ENCODE data around the gene ROR2.
A peak's percentile ranks its signal among the peaks of the same experiment; 100 is the strongest.

The ROR2 gene

DNA sequence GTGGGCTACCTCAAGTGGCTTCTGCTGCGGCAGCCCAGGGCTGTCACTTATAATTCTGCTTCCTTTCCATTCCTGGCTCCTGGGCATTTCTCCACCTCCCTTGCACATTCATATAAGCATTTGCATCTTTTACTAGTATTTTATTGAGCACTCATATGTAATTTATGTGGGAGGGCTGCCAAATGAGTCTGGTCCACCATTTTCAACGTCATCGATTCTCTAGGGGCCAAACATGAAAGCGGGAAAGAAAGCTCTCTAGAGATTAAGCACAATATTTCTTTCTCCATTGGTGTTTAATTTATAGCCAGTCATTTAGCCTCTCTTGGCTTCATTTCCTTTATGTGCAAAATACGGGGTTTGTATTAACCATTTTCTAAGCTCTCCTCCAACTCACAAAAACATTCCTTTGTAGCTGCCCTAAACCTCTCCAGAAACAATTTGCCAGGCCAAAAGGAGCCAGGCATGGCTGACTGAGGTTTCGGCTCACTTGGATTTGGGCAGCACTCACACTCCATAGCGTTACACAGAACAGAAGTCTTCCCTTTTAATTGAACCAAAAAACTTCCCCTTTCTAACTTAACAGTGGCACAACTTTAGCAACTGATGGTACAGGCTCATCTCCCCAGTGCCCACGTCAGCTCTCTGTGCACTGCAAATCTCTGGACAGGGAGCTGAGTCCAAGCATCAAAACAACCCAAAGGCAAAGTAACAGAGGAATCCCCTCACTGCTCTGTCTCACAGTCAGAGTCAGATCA is 183.5 kb downstream of the ROR2 start:
- no peaks in the 10 kb centered on the region for H3K9me3 ChIP-seq (ENCODE audit: low read depth, low read length)
- no peak for TF ChIP-seq POLR2AphosphoS5 (IDR thresholded peaks at IDR 0.05; ENCODE audit: borderline replicate concordance, low read depth, low read length)
- no peak for TF ChIP-seq FOXP2 (optimal IDR thresholded peaks at IDR 0.05; ENCODE audit: control extremely low read depth, extremely low read length, insufficient read depth)
- no peak for TF ChIP-seq EZH2 (IDR thresholded peaks at IDR 0.05)
- 0 out of 2 replicates have a peak overlapping the region, but pooled peaks have one; percentile 1 for H3K27ac ChIP-seq
- peak overlapping the region; percentile 10; the same call in 1 of the 2 replicates for H3K4me3 ChIP-seq
- DNase-seq (ENCODE audit: low read depth, low spot score): no peak
- no peak overlapping the region for H3K9ac ChIP-seq (ENCODE audit: insufficient read length)
- H3K36me3 ChIP-seq (ENCODE audit: insufficient read depth, low read length): no peaks in the 10 kb centered on the region

DNA sequence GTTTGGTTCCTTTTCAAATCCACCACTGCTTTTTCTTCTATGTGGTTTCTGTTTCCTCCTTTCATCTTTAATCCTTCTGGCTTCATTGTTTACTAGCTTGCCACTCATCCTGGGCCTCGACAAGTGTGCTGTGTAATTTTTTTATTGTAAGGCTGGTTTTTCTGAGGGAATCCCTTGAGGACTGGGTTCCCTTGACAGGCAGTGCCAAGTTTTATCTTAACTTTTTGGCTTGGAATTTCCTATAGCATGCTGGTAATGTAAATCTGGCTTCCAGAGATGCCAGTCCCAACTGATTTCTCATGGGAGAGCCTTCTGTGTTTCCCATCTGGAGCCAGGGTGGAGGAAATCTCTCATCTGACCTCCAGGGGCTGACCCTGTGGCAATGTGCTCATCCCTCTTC is 184.7 kb downstream of the ROR2 start:
- no peak overlapping the region for H3K27ac ChIP-seq
- H3K9ac ChIP-seq (ENCODE audit: insufficient read length): no peak overlapping the region
- TF ChIP-seq FOXP2 (optimal IDR thresholded peaks at IDR 0.05; ENCODE audit: control extremely low read depth, extremely low read length, insufficient read depth): no peak
- no peak overlapping the region for H3K4me3 ChIP-seq
- no peak for DNase-seq (ENCODE audit: low read depth, low spot score)
- no peaks in the 10 kb centered on the region for H3K9me3 ChIP-seq (ENCODE audit: low read depth, low read length)
- H3K36me3 ChIP-seq (ENCODE audit: insufficient read depth, low read length): no peaks in the 10 kb centered on the region

DNA sequence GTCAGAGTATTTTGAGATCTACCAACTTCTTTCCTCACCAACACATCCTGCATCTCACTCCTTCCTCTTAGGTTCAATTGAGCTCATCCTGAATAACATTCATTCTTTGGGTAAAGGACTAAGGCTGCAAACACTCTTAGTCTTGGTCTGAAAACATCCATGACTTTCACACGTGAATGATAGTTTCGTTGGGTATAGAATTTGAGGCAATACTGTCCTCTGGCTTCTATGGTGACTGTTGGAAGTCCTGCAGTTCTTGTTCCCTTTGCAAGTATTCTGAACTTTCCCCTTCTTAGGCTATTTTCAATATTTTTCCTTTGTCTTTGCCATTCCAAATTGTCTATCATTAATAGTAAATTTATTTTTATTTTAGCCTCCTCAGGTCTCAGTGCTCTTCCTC is 185.4 kb downstream of the ROR2 start:
- H3K9ac ChIP-seq (ENCODE audit: insufficient read length): no peak overlapping the region
- no peak overlapping the region for H3K4me3 ChIP-seq
- no peak overlapping the region for H3K27ac ChIP-seq
- no peaks in the 10 kb centered on the region for H3K9me3 ChIP-seq (ENCODE audit: low read depth, low read length)
- H3K36me3 ChIP-seq (ENCODE audit: insufficient read depth, low read length): no peaks in the 10 kb centered on the region
- TF ChIP-seq POLR2AphosphoS5 (IDR thresholded peaks at IDR 0.05; ENCODE audit: borderline replicate concordance, low read depth, low read length): no peak
- TF ChIP-seq EZH2 (IDR thresholded peaks at IDR 0.05): no peak
- TF ChIP-seq FOXP2 (optimal IDR thresholded peaks at IDR 0.05; ENCODE audit: control extremely low read depth, extremely low read length, insufficient read depth): no peak
- no peak for DNase-seq (ENCODE audit: low read depth, low spot score)

DNA sequence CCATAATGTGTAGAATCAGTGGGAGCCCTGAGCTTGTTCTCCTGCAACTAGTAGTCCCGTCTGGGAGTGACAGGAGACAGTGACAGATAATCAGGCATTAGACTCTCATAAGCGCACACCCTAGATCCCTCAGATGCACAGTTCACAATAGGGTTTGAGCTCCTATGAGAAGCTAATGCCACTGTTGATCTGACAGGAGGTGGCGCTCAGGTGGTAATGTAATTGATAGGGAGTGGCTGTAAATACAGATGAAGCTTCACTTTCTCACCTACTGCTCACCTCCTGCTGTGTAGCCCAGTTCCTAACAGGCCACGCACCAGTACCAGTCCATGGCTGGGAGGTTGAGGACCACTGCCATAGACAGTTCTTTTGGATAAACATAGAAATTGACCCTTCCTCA is 188.7 kb downstream of the ROR2 start:
- no peak for TF ChIP-seq EZH2 (IDR thresholded peaks at IDR 0.05)
- no peak for TF ChIP-seq POLR2AphosphoS5 (IDR thresholded peaks at IDR 0.05; ENCODE audit: borderline replicate concordance, low read depth, low read length)
- TF ChIP-seq FOXP2 (optimal IDR thresholded peaks at IDR 0.05; ENCODE audit: control extremely low read depth, extremely low read length, insufficient read depth): no peak
- H3K27ac ChIP-seq: no peak overlapping the region
- no peaks in the 10 kb centered on the region for H3K36me3 ChIP-seq (ENCODE audit: insufficient read depth, low read length)
- no peak overlapping the region for H3K9ac ChIP-seq (ENCODE audit: insufficient read length)
- H3K4me3 ChIP-seq: no peak overlapping the region
- DNase-seq (ENCODE audit: low read depth, low spot score): no peak
- H3K9me3 ChIP-seq (ENCODE audit: low read depth, low read length): no peaks in the 10 kb centered on the region

DNA sequence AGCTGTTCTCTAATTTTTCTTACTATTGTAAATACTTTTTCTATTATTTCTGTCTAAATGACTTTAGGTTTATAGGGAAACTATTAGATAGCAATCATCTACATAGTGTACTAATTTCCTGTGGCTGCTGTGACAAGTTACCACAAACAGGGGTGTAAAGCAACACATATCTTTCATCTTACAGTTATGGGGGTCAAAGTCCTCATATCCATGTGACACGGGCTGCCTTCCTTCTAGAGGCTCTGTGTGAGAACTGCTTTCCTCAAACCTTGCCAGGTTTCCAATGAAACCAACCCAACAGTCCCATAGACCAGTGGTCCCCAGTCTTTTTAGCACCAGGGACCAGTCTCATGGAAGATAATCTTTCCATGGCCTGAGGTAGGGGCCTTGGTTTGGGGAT is 189.1 kb downstream of the ROR2 start:
- no peak overlapping the region for H3K9ac ChIP-seq (ENCODE audit: insufficient read length)
- TF ChIP-seq FOXP2 (optimal IDR thresholded peaks at IDR 0.05; ENCODE audit: control extremely low read depth, extremely low read length, insufficient read depth) (peak; percentile 17), EZH2 (IDR thresholded peaks at IDR 0.05) (no peak)
- H3K27ac ChIP-seq: no peak overlapping the region
- H3K4me3 ChIP-seq: no peak overlapping the region
- H3K36me3 ChIP-seq (ENCODE audit: insufficient read depth, low read length): no peaks in the 10 kb centered on the region
- no peaks in the 10 kb centered on the region for H3K9me3 ChIP-seq (ENCODE audit: low read depth, low read length)
- no peak for DNase-seq (ENCODE audit: low read depth, low spot score)

DNA sequence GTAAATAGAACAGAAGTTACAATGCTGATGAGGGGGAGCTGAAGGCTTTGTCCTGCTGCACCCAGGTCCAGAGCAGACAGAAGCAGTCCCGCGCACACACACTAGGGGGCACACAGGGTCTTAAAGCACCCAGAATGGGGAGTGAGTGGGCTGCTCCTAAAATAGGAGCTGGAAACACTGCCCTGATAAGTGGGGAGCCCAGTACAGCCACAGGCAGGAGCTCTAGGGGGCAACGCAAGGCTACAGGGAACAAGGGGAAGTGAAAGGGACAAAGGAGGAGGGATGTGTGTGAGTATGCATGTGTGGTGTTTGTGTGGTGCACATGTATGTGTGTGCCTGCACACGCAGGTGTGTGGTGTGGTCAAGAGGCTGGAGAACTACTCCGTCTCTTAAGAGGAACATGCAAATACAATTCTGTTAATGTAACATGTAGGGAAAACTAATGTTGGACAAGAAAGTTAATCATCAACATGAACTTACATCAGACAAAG is 191.5 kb downstream of the ROR2 start:
- no peak overlapping the region for H3K4me3 ChIP-seq
- no peaks in the 10 kb centered on the region for H3K9me3 ChIP-seq (ENCODE audit: low read depth, low read length)
- DNase-seq (ENCODE audit: low read depth, low spot score): no peak
- no peak overlapping the region for H3K9ac ChIP-seq (ENCODE audit: insufficient read length)
- H3K27ac ChIP-seq: no peak overlapping the region
- TF ChIP-seq FOXP2 (optimal IDR thresholded peaks at IDR 0.05; ENCODE audit: control extremely low read depth, extremely low read length, insufficient read depth): no peak
- no peak for TF ChIP-seq EZH2 (IDR thresholded peaks at IDR 0.05)
- TF ChIP-seq POLR2AphosphoS5 (IDR thresholded peaks at IDR 0.05; ENCODE audit: borderline replicate concordance, low read depth, low read length): no peak
- H3K36me3 ChIP-seq (ENCODE audit: insufficient read depth, low read length): no peaks in the 10 kb centered on the region

DNA sequence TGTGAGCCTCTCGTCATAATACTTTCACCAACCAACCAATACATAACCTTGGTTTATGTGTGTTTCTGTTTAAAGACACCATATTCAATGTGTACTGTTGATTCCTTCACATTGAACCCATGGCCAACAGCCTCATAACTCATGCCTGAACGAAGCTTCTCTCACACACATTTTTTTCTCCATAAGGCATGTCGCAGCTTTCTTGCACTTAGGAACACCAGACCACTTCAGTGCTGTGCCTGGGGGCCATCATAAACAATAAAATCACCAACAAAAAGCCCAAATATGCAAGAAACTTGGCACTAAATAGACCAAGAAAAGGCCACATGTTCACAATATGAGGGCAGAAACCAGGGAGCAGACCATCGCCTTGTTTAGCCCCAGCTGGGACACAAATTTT is 192.2 kb downstream of the ROR2 start:
- Histone ChIP-seq H3K27ac (no peak overlapping the region), H3K4me3 (no peak overlapping the region), H3K36me3 (ENCODE audit: insufficient read depth, low read length) (no peaks in the 10 kb centered on the region), H3K9ac (ENCODE audit: insufficient read length) (no peak overlapping the region), H3K9me3 (ENCODE audit: low read depth, low read length) (no peaks in the 10 kb centered on the region)
- no peak for DNase-seq (ENCODE audit: low read depth, low spot score)
- TF ChIP-seq FOXP2 (optimal IDR thresholded peaks at IDR 0.05; ENCODE audit: control extremely low read depth, extremely low read length, insufficient read depth) (no peak), POLR2AphosphoS5 (IDR thresholded peaks at IDR 0.05; ENCODE audit: borderline replicate concordance, low read depth, low read length) (no peak), EZH2 (IDR thresholded peaks at IDR 0.05) (no peak)

DNA sequence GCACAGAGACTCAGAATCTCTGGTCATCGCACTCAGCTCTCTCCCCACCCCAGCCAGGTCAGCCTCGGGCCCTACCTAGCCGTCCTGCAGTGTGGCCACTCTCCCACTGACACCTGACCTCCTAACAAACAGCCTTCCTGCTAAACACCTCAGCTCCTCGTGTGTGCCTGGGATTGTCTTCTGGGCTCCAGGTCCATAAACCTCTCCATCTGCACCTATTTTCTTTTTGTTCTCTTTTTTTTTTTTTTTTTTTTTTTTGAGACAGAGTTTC is 193.6 kb downstream of the ROR2 start:
- Histone ChIP-seq H3K9ac (ENCODE audit: insufficient read length) (no peak overlapping the region), H3K27ac (no peak overlapping the region)
- DNase-seq (ENCODE audit: low read depth, low spot score): no peak

More for the DNA sequence above, 193.6 kb downstream of the ROR2 start:
- Histone ChIP-seq H3K9me3 (ENCODE audit: low read depth, low read length) (no peaks in the 10 kb centered on the region), H3K4me3 (no peak overlapping the region), H3K36me3 (ENCODE audit: insufficient read depth, low read length) (no peaks in the 10 kb centered on the region)
- no peak for TF ChIP-seq FOXP2 (optimal IDR thresholded peaks at IDR 0.05; ENCODE audit: control extremely low read depth, extremely low read length, insufficient read depth)
- TF ChIP-seq POLR2AphosphoS5 (IDR thresholded peaks at IDR 0.05; ENCODE audit: borderline replicate concordance, low read depth, low read length): no peak
- no peak for TF ChIP-seq EZH2 (IDR thresholded peaks at IDR 0.05)

All from SK-N-MC (cell line).